ENCODE results near the gene FAM81B.

FAM81B gene

DNA sequence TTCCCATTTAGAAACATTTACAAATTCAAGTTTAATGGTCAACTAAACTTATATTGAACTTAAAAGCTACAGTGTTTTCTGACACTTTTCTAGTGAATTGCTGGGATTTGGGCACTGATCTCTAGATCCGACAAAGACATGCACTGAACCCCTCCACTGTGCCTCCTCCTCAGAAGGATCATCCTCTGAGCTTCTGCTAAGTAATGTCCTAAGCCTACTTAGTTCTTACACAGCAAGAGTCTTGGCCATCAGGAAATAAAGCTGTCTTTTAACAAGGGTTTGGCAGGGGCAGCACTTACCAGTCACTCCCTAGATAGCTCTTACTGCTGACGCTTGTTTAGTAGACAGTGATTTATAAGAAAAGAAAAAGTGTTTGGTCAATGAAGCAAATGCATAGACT is 50.5 kb downstream of the FAM81B start:
- TF ChIP-seq, protein P1, sequence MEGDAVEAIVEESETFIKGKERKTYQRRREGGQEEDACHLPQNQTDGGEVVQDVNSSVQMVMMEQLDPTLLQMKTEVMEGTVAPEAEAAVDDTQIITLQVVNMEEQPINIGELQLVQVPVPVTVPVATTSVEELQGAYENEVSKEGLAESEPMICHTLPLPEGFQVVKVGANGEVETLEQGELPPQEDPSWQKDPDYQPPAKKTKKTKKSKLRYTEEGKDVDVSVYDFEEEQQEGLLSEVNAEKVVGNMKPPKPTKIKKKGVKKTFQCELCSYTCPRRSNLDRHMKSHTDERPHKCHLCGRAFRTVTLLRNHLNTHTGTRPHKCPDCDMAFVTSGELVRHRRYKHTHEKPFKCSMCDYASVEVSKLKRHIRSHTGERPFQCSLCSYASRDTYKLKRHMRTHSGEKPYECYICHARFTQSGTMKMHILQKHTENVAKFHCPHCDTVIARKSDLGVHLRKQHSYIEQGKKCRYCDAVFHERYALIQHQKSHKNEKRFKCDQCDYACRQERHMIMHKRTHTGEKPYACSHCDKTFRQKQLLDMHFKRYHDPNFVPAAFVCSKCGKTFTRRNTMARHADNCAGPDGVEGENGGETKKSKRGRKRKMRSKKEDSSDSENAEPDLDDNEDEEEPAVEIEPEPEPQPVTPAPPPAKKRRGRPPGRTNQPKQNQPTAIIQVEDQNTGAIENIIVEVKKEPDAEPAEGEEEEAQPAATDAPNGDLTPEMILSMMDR (conservative IDR thresholded peaks at IDR 0.05; ENCODE audit: low read depth, low read length), result no peak
- DNase-seq (ENCODE audit: low read depth), result no peak
- H3K4me3 ChIP-seq (ENCODE audit: low read length), result no peak overlapping the region

DNA sequence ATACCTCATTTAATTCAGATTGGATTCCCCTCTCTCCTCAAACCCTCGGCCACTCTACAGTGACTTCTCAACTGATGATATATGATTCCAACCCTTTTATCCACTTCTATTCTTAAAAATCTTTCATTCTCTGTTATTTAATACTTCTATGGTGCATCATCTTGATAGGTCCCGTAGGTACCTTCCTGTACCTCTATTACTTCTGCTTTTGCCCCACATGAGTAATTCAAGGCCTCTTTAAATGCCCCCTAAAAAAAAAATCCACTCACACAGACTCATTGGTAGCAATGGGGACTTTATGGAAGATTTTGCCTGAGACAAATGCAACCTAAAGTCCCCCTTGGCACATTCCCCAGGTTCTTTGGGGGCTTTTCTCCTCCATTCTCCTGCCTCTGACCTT is 54.3 kb downstream of the FAM81B start:
- DNase-seq (ENCODE audit: low read depth), result no peak
- TF ChIP-seq, protein P1 (conservative IDR thresholded peaks at IDR 0.05; ENCODE audit: low read depth, low read length), result no peak
- no peak overlapping the region for H3K4me3 ChIP-seq (ENCODE audit: low read length)

DNA sequence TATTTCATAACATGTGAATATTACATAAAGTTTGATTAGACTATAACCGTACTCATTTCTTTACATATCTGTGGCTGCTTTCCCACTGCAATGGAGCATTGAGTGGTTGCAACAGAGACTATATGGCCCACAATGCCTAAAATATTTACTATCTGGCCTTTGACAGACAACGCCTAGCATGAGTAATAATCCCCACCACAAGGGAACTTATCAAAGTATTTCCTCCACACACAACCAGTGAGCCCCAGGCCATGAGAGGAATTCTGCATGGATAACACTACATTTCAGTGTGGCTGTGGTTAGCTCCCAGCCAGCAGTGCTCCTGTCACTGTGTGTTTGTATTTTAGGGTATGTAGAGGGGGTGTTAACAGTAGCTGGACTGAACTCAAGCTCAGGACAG is 54.8 kb downstream of the FAM81B start:
- H3K4me3 ChIP-seq (ENCODE audit: low read length), result no peak overlapping the region
- DNase-seq (ENCODE audit: low read depth), result peak; percentile 62
- TF ChIP-seq, protein P1 (conservative IDR thresholded peaks at IDR 0.05; ENCODE audit: low read depth, low read length), result no peak

DNA sequence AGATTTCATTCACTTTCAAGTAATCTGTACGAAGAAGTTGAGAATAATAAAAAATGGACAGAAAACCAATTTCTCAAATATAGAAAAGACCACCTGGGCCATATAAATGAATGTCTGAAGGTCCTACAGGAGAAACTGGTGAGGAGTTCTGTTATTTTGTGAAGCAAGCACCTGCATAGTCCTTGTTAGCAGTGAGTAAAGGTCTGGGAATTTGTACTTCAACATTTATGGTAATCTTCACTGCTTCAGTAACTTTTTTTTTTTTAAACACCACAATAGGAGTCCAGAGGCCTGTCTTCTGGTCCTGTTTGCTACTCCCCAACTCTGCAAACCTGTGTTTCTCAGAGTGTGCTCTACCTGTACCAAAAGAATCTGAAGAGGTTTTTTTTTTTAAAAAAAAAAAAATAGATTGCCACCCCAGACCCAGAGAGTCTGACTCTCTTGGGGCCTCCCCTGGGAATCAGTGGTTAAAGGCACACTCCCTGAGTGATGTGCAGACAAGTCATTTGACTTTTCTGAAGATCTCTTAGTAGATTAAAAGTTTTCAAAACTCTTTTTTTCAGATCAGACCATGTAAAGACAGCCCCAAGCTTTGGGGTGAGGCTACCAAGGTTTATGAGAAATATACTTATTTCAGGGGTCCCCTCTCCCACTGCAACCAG is 55.5 kb downstream of the FAM81B start:
- no peak overlapping the region for H3K4me3 ChIP-seq (ENCODE audit: low read length)
- DNase-seq (ENCODE audit: low read depth), result peak; percentile 47
- TF ChIP-seq, protein P1 (conservative IDR thresholded peaks at IDR 0.05; ENCODE audit: low read depth, low read length), result no peak

DNA sequence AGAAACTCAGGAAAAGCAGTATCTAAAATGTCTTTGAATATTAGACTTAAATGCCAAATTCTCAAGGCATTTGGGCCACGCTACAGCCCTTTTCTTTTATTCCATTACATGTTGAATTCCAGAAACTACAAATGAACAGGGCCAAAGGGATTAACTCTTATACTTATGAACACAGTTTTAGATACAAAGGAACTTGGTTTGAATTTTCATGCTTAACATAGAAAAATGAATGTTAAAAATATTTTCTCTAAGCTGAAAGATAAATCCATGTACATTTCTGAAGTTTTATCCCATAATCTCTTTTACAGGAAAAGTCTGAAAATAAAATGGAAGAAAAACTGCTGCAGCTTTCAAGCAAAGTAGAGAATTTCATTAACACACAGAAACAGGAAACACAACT is 56.8 kb downstream of the FAM81B start:
- no peak for DNase-seq (ENCODE audit: low read depth)
- TF ChIP-seq, protein P1 (conservative IDR thresholded peaks at IDR 0.05; ENCODE audit: low read depth, low read length), result no peak
- H3K4me3 ChIP-seq (ENCODE audit: low read length), result no peak overlapping the region

DNA sequence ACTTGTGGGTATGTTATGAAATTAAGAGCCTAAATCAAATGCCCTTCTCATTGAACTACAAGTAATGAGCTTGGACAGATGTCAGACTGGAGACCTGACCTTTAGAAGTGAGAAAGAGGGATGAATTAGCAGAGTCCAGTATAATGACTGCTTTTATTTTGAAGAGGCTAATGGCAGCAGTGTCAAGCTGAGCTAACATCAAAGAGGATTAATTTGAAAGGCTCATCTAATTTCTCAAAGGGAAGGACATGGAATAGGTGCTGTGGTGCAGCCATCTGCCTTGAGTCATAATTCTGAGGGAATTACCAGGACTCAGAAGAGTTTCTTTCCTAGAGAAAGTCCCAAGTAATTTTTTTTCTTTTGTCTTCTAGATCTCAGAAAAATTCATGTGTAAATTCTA is 57.6 kb downstream of the FAM81B start:
- no peak for DNase-seq (ENCODE audit: low read depth)
- TF ChIP-seq, protein P1 (conservative IDR thresholded peaks at IDR 0.05; ENCODE audit: low read depth, low read length), result no peak

DNA sequence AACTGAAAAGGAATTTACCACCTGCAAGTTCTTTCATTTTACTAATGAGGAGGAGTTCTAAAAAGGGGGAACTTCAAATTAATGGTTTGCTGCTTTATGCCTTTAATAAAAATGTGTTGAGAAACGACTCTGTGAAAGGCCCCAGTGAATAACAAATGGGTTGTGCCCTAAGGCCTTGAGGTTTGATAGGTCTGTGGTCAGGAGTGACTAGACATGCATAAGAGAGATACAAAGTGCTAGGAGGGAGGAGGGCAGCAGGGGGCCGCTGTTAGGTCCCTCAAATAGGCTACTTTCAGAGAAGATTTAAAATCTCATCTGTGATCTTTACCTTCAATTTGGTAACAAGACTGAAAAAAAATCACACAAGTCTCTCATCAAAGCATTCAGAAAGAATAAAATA is 58.3 kb downstream of the FAM81B start:
- no peak overlapping the region for H3K4me3 ChIP-seq (ENCODE audit: low read length)
- TF ChIP-seq, protein P1 (conservative IDR thresholded peaks at IDR 0.05; ENCODE audit: low read depth, low read length), result no peak
- DNase-seq (ENCODE audit: low read depth), result no peak

More for the DNA sequence above, 57.6 kb downstream of the FAM81B start:
- no peak overlapping the region for H3K4me3 ChIP-seq (ENCODE audit: low read length)

Measured in retinal pigment epithelial cell (primary cell).